ENCODE results near the gene OXER1.

- TF ChIP-seq EZH2phosphoT487 (IDR thresholded peaks at IDR 0.05; ENCODE audit: insufficient read depth, low read depth) (no peak), EZH2 (IDR thresholded peaks at IDR 0.05; ENCODE audit: insufficient read depth, poor library complexity, severe bottlenecking) (no peak)
Observed at GRCh38 chr2:42764096-42764495, at the start of gene OXER1.

Data from GM23248 (cell line).